ENCODE data around the gene WDR91.

WDR91 gene

GRCh38 chr7:135199439-135199838 is 11.9 kb downstream of the WDR91 start:
- Histone ChIP-seq H3K4me3 (ENCODE audit: insufficient read depth, low read length, poor library complexity, severe bottlenecking) (no peak overlapping the region), H3K9me2 (replicated peaks; ENCODE audit: insufficient read depth, low read length) (no peaks in the 10 kb centered on the region), H4K20me1 (ENCODE audit: low read depth, low read length) (no peaks in the 10 kb centered on the region), H3K27ac (ENCODE audit: low read depth, low read length) (no peak overlapping the region), H3K36me3 (ENCODE audit: low read length) (no peaks in the 10 kb centered on the region), H3F3A (ENCODE audit: insufficient read depth) (no peaks in the 10 kb centered on the region), H3K9me3 (ENCODE audit: insufficient read depth, low read length) (no peaks in the 10 kb centered on the region), H3K9ac (ENCODE audit: low read length) (no peak overlapping the region), H3K79me2 (ENCODE audit: insufficient read depth, low read length) (no peaks in the 10 kb centered on the region), H3K27me3 (ENCODE audit: low read length) (no peaks in the 10 kb centered on the region), H2AFZ (ENCODE audit: low read depth, low read length, severe bottlenecking) (no peak overlapping the region), H3K4me2 (ENCODE audit: low read depth, low read length, poor library complexity, severe bottlenecking) (no peak overlapping the region)
- no peak for TF ChIP-seq EZH2phosphoT487 (conservative IDR thresholded peaks at IDR 0.05; ENCODE audit: low read length)
- no peak for TF ChIP-seq CTCF (IDR thresholded peaks at IDR 0.05; ENCODE audit: insufficient read depth, low read length, poor library complexity, severe bottlenecking)

GRCh38 chr7:135197906-135198655 is 13.2 kb downstream of the WDR91 start:
- Histone ChIP-seq H3K27ac (ENCODE audit: low read depth, low read length) (no peak overlapping the region), H2AFZ (ENCODE audit: low read depth, low read length, severe bottlenecking) (no peak overlapping the region), H3K4me3 (ENCODE audit: insufficient read depth, low read length, poor library complexity, severe bottlenecking) (no peak overlapping the region), H3K9me3 (ENCODE audit: insufficient read depth, low read length) (no peaks in the 10 kb centered on the region), H4K20me1 (ENCODE audit: low read depth, low read length) (no peaks in the 10 kb centered on the region), H3K79me2 (ENCODE audit: insufficient read depth, low read length) (no peaks in the 10 kb centered on the region), H3K9ac (ENCODE audit: low read length) (no peak overlapping the region), H3K9me2 (replicated peaks; ENCODE audit: insufficient read depth, low read length) (no peaks in the 10 kb centered on the region), H3K27me3 (ENCODE audit: low read length) (no peaks in the 10 kb centered on the region), H3K36me3 (ENCODE audit: low read length) (no peaks in the 10 kb centered on the region), H3K4me2 (ENCODE audit: low read depth, low read length, poor library complexity, severe bottlenecking) (no peak overlapping the region), H3F3A (ENCODE audit: insufficient read depth) (no peaks in the 10 kb centered on the region)
- TF ChIP-seq EZH2phosphoT487 (conservative IDR thresholded peaks at IDR 0.05; ENCODE audit: low read length), result no peak

- no peaks in the 10 kb centered on the region for H3K36me3 ChIP-seq (ENCODE audit: low read length)
- no peak overlapping the region for H3K27ac ChIP-seq (ENCODE audit: low read depth, low read length)
- TF ChIP-seq EZH2phosphoT487 (conservative IDR thresholded peaks at IDR 0.05; ENCODE audit: low read length), result no peak
- no peak for TF ChIP-seq CTCF (IDR thresholded peaks at IDR 0.05; ENCODE audit: insufficient read depth, low read length, poor library complexity, severe bottlenecking)
- no peak overlapping the region for H2AFZ ChIP-seq (ENCODE audit: low read depth, low read length, severe bottlenecking)
- H3K27me3 ChIP-seq (ENCODE audit: low read length), result no peaks in the 10 kb centered on the region
- H4K20me1 ChIP-seq (ENCODE audit: low read depth, low read length), result no peaks in the 10 kb centered on the region
- no peaks in the 10 kb centered on the region for H3K9me2 ChIP-seq (replicated peaks; ENCODE audit: insufficient read depth, low read length)
- no peaks in the 10 kb centered on the region for H3K79me2 ChIP-seq (ENCODE audit: insufficient read depth, low read length)
- H3K4me3 ChIP-seq (ENCODE audit: insufficient read depth, low read length, poor library complexity, severe bottlenecking), result no peak overlapping the region
- H3K4me2 ChIP-seq (ENCODE audit: low read depth, low read length, poor library complexity, severe bottlenecking), result no peak overlapping the region
- H3F3A ChIP-seq (ENCODE audit: insufficient read depth), result no peaks in the 10 kb centered on the region
- no peaks in the 10 kb centered on the region for H3K9me3 ChIP-seq (ENCODE audit: insufficient read depth, low read length)
- H3K9ac ChIP-seq (ENCODE audit: low read length), result no peak overlapping the region
These were observed 14.0 kb downstream of the WDR91 start for GRCh38 chr7:135197343-135197742.

- H3K9me2 ChIP-seq (replicated peaks; ENCODE audit: insufficient read depth, low read length), result no peaks in the 10 kb centered on the region
- no peaks in the 10 kb centered on the region for H3K79me2 ChIP-seq (ENCODE audit: insufficient read depth, low read length)
- H3K36me3 ChIP-seq (ENCODE audit: low read length), result no peaks in the 10 kb centered on the region
- no peaks in the 10 kb centered on the region for H3K9me3 ChIP-seq (ENCODE audit: insufficient read depth, low read length)
- H3K9ac ChIP-seq (ENCODE audit: low read length), result no peak overlapping the region
- H3K27ac ChIP-seq (ENCODE audit: low read depth, low read length), result no peak overlapping the region
- H3K27me3 ChIP-seq (ENCODE audit: low read length), result no peaks in the 10 kb centered on the region
- H3K4me3 ChIP-seq (ENCODE audit: insufficient read depth, low read length, poor library complexity, severe bottlenecking), result no peak overlapping the region
- H4K20me1 ChIP-seq (ENCODE audit: low read depth, low read length), result no peaks in the 10 kb centered on the region
- TF ChIP-seq EZH2phosphoT487 (conservative IDR thresholded peaks at IDR 0.05; ENCODE audit: low read length), result no peak
- TF ChIP-seq CTCF (IDR thresholded peaks at IDR 0.05; ENCODE audit: insufficient read depth, low read length, poor library complexity, severe bottlenecking), result no peak
- H3F3A ChIP-seq (ENCODE audit: insufficient read depth), result no peaks in the 10 kb centered on the region
- no peak overlapping the region for H3K4me2 ChIP-seq (ENCODE audit: low read depth, low read length, poor library complexity, severe bottlenecking)
- H2AFZ ChIP-seq (ENCODE audit: low read depth, low read length, severe bottlenecking), result no peak overlapping the region
These were observed 15.2 kb downstream of the WDR91 start for GRCh38 chr7:135195968-135196629.

Data from SU-DHL-6 (cell line).